Measurements from ENCODE around the gene NFIA. TPM values are rescaled to one million over a fixed set of nuclear protein-coding genes. Genes with fewer than 3 reads are reported as not detected.
A peak's percentile ranks its signal among the peaks of the same experiment; 100 is the strongest.

Gene NFIA
- polyA plus RNA-seq, 3 donors: 1.4 to 5.3 (median 2.4) TPM

DNA sequence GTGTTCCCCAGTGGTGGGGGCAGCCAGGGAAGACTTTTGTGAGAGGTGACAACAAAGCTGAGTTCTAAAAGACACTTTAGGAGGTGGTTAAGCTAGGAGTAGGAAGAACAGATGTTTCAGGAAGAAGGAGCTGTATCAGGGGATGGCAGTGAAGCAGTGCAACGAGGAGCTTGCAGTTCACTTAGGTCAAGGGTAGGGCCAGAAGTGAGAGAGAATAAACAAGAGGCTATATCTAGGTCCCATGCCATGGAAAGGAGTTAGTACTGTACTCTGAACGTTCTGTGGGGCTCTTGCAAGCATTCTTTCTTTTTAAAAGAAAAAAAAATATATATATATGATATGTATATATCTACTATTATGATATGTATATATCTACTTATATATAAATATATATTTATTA is 244.4 kb downstream of the NFIA start:
- no peaks in the 10 kb centered on the region for H3K9me3 ChIP-seq (replicated peaks in 1 of 2; ENCODE audit: control insufficient read depth in 1 of 2, insufficient read depth in 1 of 2, low read length in 2 of 2)
- Mint-ChIP-seq H3K4me1 (no peaks in the 10 kb centered on the region), H3K9me3 (no peaks in the 10 kb centered on the region), H3K4me3 (no peak overlapping the region), H3K27ac (peak overlapping the region in 2 of 7 donors; percentile 10 to 59), H3K27me3 (ENCODE audit: low read depth in 3 of 3) (peaks cover 0 to 2% (median 0%) of the 10 kb centered on the region in 3 donors), H3K36me3 (no peaks in the 10 kb centered on the region)
- no peaks in the 10 kb centered on the region for H3K4me1 ChIP-seq (ENCODE audit: control insufficient read depth in 1 of 2, insufficient read depth in 2 of 2, low read length in 2 of 2)
- H3K27ac ChIP-seq (ENCODE audit: low read depth in 1 of 2, low read length in 2 of 2): no peak overlapping the region
- intact Hi-C loops (cut with micrococcal nuclease): no loop called here
- DNase-seq: no peak
- H3K4me2 ChIP-seq (replicated peaks; ENCODE audit: extremely low read depth, low read length, poor library complexity, severe bottlenecking): no peak overlapping the region
- H2AFZ ChIP-seq (ENCODE audit: insufficient read depth, low read depth, low read length, poor library complexity, severe bottlenecking): no peak overlapping the region
- TF ChIP-seq, protein P1, sequence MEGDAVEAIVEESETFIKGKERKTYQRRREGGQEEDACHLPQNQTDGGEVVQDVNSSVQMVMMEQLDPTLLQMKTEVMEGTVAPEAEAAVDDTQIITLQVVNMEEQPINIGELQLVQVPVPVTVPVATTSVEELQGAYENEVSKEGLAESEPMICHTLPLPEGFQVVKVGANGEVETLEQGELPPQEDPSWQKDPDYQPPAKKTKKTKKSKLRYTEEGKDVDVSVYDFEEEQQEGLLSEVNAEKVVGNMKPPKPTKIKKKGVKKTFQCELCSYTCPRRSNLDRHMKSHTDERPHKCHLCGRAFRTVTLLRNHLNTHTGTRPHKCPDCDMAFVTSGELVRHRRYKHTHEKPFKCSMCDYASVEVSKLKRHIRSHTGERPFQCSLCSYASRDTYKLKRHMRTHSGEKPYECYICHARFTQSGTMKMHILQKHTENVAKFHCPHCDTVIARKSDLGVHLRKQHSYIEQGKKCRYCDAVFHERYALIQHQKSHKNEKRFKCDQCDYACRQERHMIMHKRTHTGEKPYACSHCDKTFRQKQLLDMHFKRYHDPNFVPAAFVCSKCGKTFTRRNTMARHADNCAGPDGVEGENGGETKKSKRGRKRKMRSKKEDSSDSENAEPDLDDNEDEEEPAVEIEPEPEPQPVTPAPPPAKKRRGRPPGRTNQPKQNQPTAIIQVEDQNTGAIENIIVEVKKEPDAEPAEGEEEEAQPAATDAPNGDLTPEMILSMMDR (IDR thresholded peaks at IDR 0.05): no peak
- no peaks in the 10 kb centered on the region for H3K27me3 ChIP-seq (ENCODE audit: control insufficient read depth in 2 of 2, insufficient read depth in 2 of 2, low read length in 2 of 2)
- H3K79me2 ChIP-seq (ENCODE audit: insufficient read depth, low read length): no peaks in the 10 kb centered on the region
- no peaks in the 10 kb centered on the region for H3K36me3 ChIP-seq (replicated peaks in 1 of 2; ENCODE audit: control insufficient read depth in 1 of 2, insufficient read depth in 2 of 2, low read length in 2 of 2)
- H3K4me3 ChIP-seq (replicated peaks in 1 of 3; ENCODE audit: low read depth in 2 of 3, low read length in 3 of 3): no peak overlapping the region
- H4K20me1 ChIP-seq (ENCODE audit: insufficient read depth, low read length): no peaks in the 10 kb centered on the region
- no peak overlapping the region for H3K9ac ChIP-seq (ENCODE audit: insufficient read depth, low read length, poor library complexity, severe bottlenecking)
- 60% methylated on average over 1 of the region's 2 CpGs for WGBS (ENCODE audit: insufficient coverage)

DNA sequence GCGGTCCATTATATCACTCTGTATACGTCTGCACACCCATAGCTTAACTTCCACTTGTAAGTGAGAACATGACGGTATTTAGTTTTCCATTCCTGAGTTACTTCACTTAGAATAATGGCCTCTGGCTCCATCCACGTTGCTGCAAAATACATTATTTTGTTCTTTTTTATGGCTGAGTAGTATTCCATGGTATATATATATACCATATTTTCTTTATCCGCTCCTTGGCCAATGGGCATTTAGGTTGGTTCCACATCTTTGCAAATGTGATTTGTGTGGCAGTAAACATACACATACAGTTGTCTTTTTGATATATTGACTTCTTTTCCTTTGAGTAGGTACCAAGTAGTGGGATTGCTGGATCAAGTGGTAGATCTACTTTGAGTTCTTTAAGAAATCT is 245.1 kb downstream of the NFIA start:
- Histone ChIP-seq H2AFZ (ENCODE audit: insufficient read depth, low read depth, low read length, poor library complexity, severe bottlenecking) (no peak overlapping the region), H3K4me3 (replicated peaks in 1 of 3; ENCODE audit: low read depth in 2 of 3, low read length in 3 of 3) (no peak overlapping the region), H3K9me3 (replicated peaks in 1 of 2; ENCODE audit: control insufficient read depth in 1 of 2, insufficient read depth in 1 of 2, low read length in 2 of 2) (no peaks in the 10 kb centered on the region), H3K27me3 (ENCODE audit: control insufficient read depth in 2 of 2, insufficient read depth in 2 of 2, low read length in 2 of 2) (no peaks in the 10 kb centered on the region), H3K9ac (ENCODE audit: insufficient read depth, low read length, poor library complexity, severe bottlenecking) (no peak overlapping the region), H3K4me1 (ENCODE audit: control insufficient read depth in 1 of 2, insufficient read depth in 2 of 2, low read length in 2 of 2) (no peaks in the 10 kb centered on the region), H3K27ac (ENCODE audit: low read depth in 1 of 2, low read length in 2 of 2) (no peak overlapping the region), H3K4me2 (replicated peaks; ENCODE audit: extremely low read depth, low read length, poor library complexity, severe bottlenecking) (no peak overlapping the region), H4K20me1 (ENCODE audit: insufficient read depth, low read length) (no peaks in the 10 kb centered on the region), H3K36me3 (replicated peaks in 1 of 2; ENCODE audit: control insufficient read depth in 1 of 2, insufficient read depth in 2 of 2, low read length in 2 of 2) (no peaks in the 10 kb centered on the region), H3K79me2 (ENCODE audit: insufficient read depth, low read length) (no peaks in the 10 kb centered on the region)
- no peak for DNase-seq
- WGBS (ENCODE audit: insufficient coverage): 100% methylated on average over 1 of the region's 5 CpGs
- Mint-ChIP-seq H3K36me3 (peaks cover 0 to 2% of the 10 kb centered on the region in 2 donors), H3K4me1 (no peaks in the 10 kb centered on the region), H3K27ac (no peak overlapping the region), H3K9me3 (no peaks in the 10 kb centered on the region), H3K4me3 (no peak overlapping the region), H3K27me3 (ENCODE audit: low read depth in 3 of 3) (peaks cover 0 to 2% (median 0%) of the 10 kb centered on the region in 3 donors)
- intact Hi-C loops (cut with micrococcal nuclease): no loop called here
- TF ChIP-seq, protein P1 (IDR thresholded peaks at IDR 0.05): no peak
